ENCODE data around the gene CPLX3. TPM values are rescaled to one million over a fixed set of nuclear protein-coding genes. Genes with fewer than 3 reads are reported as not detected.
"Not testable (repeated sequence)": the region's sequence is repeated elsewhere in the genome, so short reads cannot be mapped to it uniquely, and the experiment has no call there.

Gene CPLX3, protein sequence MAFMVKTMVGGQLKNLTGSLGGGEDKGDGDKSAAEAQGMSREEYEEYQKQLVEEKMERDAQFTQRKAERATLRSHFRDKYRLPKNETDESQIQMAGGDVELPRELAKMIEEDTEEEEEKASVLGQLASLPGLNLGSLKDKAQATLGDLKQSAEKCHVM
- not detected for polyA plus RNA-seq (2013, experiment 1 of 2; ENCODE audit: insufficient read length)
- polyA plus RNA-seq (2013, experiment 2 of 2; ENCODE audit: insufficient read length), result not detected

DNA sequence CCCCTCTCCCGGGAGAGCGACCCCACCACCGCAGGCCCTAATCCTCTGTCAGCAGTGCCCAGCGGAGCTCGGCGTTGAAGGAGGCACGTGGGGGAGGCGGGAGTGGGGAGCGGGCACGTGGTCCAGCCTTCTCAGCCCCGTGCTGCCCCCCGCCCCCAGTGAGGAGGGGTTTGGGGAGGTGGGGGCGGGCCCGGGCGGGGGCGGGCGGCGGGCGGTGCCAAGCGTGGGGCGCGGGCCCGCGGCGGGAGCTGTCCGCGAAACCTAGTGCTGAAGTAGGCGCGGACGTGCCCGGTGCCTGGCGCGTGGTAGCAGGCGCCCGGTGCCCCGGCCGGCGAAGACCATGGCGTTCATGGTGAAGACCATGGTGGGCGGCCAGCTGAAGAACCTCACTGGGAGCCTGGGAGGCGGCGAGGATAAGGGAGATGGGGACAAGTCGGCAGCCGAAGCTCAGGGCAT is at the start of gene CPLX3:
Gene CPLX3 (plus strand): TSS at position 264 of the 456 bp plus-strand sequence. CDS start 77 bp downstream, at position 341.
- peak; percentile 15 for DNase-seq

DNA sequence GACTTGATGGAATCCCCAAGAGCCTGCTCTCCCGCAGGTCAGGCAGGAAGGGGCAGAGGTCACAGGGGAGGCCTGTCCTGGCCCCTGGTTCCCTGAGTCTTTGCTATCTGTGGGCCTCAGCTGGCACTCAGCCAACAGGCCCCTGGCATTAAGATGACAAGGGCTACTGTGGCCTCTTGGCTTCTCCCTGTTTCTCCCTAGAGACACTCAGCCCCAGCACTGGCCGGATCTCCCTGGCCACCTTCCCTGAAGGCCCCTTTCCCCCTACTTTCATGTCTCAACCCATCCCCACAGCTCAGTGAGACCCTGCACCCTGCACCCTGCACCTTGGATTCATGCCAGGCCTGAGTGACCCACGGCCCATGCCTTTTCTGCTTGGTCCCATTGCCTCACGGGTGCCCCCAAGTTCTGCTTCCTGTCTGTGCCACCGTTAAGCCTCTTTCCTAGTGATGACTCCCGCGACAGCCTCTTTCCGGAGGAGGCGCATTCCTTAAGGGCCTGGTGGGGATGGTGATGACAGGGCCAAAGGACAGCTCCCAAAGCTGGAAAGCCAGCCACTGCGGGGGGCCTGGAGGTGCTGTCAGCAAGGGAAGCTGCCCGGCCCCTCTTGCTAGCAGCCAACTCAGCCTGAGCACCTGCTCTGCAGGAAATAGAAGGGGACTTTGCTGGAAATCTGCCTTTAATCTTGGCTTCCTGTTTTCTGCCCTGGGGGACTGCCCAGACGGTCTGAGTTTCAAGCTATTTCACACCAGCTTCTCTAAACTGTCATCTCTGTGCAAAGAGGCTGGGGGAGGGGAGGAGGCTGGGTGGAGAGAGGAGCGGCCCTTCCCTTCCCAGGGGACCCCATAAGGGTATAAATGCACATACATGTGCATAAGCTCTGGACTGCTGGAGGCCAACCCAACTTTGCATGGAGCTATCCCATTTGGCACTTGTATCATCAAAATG is 49.3 kb upstream of the CPLX3 start:
- DNase-seq, result peak; percentile 74

DNA sequence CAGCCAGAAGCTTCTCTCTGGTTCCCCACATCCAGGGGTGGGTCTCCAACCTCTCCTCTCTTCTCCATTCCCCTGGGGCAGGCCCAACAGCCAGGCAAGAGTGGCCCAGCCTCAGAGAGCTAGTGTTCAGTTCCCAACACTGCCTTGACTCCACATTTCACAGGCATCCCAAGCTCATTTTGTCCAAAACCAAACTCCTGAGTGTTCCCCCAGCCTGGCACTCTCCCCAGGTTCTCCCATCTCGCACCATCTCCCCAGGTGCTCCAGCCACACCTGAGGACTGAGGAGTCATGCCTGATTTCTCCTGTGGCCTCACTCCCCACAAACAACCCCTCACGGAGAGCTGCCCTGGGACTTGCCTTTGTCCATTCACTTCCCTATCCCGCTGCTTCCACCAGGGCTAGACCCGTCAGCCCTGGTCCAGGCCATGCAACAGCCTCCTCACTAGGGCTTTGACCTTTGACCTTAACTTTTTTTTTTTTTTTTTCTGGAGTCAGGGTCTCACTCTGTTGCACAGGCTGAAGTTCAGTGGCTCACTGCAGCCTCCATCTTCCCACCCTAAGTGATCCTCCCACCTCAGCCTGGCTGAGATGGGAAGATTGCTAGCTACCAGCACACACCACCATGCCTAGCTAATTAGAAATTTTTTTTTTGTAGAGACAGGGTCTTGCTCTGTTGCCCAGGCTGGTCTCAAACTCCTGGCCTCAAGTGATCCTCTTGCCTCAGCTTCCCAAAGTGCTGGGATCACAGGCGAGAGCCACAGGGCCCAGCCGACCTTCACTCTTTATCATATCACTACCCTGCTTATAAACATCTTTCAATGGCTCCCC is 48.4 kb upstream of the CPLX3 start:
- DNase-seq, result no peak

DNA sequence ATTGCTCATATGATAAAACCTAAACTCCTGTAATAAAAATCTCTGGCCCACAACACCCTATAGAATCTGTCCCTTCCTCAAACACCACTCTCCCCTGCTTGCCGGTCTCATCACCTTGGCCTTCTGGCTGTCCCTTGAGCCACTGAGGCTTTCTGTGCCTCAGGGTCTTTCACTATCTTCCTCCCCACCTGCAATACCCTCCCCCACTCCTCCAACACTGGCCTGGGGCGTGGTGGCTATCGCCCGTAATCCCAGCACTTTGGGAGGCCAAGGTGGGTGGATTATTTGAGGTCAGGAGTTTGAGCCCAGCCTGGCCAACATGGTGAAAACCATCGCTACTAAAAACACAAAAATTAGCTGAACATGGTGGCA is 47.8 kb upstream of the CPLX3 start:
- no peak for DNase-seq

DNA sequence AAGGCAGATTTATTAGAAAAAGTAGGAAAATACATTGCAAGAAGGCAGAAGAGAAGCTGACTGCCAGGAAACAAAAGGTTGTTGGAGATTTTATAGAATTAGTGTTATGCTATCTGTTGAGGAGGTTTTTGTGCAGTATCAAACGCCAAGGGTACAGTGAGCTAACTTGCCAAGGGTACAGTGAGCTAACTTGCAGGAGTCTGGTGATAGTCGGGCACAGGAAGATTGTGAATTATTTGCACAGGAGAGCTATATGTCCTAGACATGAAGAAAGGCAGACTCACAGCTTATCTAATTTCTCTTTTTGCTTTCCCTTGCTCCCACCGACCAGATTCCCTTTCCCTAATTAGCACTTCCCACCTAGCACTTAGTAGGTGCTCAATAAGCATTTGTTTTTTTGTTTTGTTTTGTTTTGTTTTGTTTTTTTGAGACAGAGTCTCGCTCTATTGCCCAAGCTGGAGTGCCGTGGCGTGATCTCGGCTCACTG is 47.2 kb upstream of the CPLX3 start:
- DNase-seq, result no peak

DNA sequence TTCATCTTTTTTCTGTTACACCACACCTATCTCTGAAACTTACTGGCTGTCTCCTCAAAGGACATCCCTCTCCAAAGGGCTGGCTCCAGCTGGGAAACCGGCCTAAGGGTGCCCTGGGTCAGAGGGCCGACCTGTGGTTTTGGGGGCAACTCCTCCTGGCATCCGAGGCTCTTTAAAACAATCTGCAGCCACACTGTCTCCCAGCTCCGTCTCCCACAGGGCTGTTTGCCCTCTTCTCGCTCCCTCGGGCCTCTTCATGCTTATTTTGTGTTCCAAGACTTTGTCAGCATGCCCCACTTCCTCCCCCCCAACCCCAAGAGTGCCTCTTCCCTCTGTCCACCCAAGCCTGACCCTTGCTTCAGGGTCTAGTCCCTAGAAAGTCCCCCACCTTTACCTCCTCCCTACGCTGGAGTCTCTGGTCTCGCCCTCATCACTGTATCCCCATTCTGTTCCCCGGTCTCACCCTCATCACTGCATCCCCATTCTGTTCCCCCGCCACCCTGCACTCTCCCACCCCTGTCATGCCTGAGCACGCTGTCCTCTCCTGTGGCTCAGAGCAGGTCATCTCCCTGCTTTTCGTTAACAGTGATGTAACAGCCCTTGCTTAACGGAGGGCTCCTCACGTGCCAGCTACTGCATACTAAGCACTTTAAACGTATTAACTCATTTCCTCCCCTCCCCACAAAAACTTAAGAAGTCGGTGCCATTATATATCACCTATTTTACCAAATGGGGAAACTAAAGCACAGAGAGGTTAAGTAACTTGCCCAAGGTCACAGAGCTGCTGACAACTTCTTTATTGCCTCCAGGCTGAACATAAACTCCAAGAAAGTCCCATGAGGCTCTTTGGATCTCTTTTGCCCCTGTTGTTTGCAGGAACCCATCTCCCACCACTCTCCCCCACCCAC is 45.6 kb upstream of the CPLX3 start:
- DNase-seq, result peak; percentile 17

DNA sequence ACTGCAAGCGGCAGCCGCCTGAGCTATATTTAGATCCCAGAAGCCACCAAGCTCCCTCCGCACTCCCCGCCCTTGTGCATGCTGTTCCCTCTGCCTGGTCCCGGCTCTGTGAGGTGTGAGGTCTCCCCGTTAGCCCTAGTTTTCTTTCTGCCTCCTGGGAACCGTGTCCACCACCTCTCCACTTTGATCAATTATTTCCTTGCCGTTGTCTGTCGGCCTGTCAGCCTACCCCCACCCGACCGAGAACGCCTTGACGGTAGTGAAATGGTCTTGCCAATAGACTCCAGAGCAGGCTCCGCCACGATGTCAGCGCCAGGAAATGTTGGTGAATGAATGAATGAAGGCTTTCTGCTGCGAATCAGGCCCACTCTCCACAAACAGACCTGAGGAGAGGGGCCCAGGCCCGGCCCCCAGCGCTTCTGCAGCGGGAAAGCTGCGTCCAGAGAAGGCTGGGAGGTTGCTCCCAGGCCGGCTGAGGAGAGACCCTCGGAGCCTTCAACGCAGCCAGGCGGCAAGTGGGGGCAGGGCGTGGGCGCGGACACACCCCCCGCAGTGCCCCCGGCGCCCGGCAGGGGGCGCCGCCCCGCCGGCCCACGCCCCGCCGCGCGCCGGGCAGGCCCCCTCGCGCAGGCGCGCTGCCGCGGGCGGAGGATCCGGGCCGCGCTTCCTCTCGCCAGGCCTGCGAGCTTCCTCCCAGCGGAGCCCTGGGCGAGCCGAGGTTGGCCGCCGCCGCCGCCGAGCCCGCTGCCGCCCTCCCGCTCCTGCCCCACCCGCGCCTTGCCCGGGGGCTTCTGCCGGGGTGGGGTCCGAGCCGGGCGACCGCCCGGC is 44.8 kb upstream of the CPLX3 start, which contains the start of gene CSK:
Gene CSK (plus strand): TSS at position 650 of the 828 bp plus-strand sequence. CDS start 16,218 bp downstream, outside the sequence.
- DNase-seq, result peak; percentile 78

DNA sequence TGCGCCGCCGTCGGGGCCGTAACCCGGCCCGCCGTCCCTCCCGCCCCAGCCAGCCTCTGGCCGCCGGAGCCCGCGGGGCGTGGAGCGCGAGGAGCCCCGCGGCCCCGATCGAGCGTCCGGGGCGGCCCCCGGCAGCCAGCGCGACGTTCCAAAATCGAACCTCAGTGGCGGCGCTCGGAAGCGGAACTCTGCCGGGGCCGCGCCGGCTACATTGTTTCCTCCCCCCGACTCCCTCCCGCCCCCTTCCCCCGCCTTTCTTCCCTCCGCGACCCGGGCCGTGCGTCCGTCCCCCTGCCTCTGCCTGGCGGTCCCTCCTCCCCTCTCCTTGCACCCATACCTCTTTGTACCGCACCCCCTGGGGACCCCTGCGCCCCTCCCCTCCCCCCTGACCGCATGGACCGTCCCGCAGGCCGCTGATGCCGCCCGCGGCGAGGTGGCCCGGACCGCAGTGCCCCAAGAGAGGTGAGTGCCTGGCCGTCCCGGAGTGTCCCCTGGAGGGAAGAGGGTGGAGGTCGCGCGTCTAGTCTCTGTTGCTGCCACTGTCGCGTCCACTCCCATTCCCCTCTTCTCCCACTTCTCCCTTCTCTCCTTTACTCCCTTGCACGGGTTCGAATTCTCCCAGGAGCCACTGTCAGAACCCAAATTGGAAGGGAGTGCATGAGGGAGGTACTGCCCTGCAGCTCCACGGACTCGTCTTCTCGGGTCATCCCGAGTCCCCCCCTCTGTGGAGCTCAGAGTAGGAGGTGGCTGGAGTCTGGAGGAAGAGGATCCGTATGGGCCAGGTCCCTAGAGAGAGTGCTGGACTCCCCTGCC is 44.0 kb upstream of the CPLX3 start:
- peak; percentile 11 for DNase-seq

DNA sequence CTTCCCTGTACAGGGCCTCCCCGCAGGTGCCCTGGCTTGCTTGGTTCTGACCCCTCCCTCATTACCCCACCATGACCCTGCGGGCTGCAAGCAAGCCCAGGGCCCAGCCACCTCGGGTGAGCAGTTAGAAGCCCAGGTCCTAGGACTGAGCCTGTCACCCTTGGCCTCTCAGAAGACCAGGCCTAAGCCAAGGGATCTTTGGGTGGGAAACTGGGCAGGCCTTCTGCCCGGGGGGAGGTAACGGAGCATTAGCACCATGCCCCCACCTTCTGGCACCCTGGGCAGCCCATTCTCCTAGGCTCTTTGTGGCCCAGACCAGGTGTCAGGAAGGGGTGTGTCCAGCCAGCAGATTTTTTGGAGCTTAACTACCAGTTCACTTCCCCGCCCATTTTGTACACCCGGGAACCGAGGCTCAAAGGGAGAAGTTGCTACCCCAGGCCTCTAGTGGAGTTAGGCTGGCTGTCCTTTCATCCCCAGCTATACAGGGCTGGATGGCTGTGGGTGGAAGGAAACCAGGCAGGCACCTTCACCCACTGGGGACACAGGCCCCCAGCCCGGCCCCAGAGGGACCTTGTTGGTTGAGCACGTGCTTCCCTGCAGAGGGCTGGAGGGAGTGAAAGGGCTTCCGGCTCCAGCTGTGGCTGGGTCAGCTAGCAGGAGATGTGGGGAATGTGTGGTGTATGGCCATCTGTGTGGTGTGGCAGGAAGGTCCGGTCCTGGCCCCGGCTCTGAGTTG is 43.2 kb upstream of the CPLX3 start:
- DNase-seq, result peak; percentile 11

DNA sequence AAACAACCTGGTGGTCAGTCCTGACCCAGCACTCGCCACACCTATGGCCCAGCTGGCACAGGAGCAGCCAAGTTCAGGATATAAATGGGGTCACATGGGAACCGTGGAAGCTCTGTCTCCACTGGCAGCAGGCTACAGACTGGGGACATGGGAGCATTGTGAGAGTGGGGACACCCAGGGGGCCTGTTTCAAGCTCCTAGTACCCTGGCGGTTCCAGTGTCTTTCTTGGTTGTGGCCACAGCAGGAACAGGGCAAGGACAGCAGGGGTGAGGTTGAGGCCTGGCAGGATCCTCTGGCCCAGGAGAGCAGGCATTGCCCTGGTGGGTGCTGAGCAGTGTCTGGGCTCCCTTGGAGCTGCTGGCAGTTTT is 42.6 kb upstream of the CPLX3 start:
- DNase-seq, result no peak

DNA sequence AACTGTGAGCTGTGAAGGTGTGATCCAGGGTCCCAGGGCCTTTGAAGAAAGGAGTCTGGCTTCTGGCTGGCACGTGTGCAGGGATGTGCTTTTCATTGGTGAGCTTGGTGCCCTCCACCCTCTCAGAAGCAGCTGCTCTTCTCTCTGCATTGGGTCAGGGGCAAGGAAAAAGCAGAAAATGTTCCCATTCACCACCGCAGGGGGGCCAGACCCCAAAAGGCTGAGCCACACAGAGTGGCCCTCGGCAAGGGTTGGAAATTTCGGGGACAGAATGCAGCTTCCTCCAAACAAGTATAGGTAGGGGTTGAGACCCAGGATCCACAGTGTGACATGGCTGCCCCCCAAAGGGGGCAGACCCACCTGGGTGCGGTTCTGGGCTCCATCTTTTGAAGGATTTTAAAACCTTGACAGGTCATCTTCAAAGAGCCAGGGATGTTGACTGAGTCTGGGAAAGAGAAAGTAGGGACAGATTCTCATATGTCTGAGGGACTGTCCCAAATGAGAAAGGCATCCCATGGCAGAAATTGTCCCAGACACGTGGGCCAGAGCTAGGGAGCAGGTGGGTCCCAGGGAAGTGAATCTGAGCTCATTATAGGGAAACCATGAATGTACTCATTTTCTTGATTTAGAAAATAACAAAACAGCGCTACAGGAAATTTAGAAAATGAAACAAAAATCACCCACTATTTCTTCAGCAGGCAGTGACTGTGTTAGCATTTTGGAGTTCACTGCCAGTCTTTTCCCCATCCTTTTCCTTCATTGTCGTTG is 41.8 kb upstream of the CPLX3 start:
- no peak for DNase-seq

DNA sequence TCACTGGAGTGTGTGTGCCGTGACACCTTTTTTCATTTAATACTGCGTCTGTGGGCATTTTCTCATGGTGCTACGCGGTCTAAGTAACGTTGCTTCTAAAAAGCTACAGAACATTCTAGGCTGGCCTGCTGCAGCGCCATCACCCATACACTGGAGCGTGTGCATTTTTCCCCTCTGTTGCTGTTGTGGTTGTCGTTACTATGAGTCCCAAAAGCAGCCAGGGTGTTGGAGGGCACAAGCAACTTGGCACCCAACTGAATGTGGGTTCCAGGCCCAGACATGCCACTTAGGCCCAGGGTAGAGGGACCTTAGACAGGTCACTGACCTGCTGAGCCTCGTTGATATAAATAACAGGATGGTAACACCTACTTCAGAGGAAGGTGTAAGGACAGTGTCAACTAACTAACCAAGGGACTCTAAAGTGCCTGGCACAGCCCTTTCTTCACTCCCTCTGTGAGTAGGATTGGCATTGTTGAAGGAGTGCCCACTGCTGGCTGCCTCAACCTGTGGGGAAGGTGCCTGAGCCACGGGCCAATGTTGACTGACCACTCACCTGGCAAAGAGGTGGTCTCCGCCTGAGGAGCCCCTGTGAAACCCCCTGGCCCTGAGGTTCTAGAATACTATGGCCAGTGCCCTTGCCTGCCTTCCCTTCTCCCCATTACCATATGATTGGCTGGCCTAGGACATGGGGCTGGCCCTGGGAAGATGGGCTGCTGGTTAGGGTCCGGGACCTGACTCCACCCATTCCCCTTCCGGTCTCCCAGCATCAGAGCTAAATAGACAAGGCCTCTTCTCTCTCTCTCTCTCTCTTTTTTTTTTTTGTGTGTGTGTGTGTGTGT is 41.0 kb upstream of the CPLX3 start:
- DNase-seq, result no peak

DNA sequence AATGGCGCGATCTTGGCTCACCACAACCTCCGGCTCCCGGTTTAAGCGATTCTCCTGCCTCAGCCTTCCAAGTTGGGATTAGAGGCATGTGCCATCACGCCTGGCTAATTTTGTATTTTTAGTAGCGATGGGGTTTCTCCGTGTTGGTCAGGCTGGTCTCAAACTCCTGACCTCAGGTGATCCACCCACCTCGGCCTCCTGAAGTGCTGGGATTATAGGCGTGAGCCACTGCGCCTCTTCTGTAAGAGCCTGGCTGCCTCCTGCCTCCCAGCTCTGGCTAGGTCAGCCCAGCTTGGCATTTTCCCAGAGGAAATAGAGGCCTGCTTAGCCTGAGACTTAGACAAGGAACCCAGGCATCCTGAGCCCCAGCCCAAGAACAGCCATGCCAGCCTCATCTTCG is 40.3 kb upstream of the CPLX3 start:
- DNase-seq, result not testable (repeated sequence)

DNA sequence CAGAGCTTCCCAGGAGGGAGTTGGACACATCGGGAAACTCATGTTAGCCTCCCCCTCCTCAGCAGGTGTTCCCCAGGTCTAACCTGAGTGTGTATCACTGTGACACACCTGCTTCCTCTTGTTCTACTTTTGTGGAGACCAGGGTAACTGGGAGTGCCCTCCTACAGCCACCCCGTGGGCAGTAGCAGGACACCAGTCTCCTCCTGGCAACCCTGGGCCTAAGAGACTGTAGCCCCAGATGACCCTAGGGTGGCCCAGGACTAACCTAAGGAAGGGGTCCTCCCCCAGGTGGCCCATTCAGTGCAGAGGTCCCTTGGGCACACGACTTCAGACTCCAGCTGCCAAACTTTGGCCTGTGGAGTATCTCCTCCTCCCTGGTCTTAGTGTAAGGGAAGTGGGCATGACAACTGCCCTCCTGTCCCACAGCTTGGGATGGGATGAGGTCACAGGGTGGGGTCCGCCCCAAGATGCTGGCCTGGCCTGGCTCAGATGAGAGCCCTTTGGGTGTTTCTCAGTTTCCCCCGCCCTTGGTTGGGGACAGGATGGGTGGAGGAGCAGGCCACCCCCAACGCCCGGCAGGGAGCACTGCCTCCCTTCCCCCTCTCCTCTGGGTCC is 39.8 kb upstream of the CPLX3 start:
- no peak for DNase-seq

DNA sequence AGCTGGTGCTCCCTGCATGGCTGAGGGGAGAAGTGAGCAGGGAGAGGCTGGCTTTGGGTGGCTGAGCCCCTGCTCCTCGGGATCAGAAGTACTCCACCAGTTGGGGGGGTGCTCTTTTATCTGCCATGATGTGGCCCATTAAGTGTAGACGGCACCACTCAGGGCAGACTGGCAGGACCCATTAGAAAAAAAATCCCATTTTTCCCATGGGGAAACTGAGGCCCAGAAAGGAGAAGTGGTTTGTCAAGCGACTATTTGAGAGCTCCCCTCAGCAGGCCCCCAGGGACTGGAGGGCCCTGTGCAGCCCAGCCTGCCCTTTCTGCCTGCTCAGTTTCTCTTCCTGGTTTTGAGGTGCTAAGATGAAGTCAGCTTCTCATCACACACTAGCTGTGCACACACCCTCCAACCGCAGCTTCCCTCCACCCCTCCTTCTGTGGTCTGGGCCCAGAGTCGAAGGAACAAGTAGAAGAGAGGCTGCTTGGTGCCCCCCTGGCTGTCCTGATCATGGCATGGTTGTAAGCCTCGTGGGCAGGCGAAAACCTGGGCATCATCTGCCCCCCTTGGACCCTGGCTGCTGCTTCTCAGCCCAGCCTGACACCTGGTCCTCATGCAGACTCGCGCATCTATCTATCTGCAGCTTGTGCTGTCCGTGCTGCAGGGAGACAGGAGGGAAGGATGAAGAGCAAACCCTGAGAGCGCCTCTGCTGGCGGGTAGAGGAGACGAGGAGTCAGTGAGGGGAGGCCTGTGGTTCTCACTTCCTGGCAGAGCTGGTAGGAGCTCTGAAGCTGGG is 39.0 kb upstream of the CPLX3 start:
- peak; percentile 70 for DNase-seq

Measured in fibroblast of skin of scalp (primary cell).